GM21447 (cell line): ENCODE measurements around the gene CHST5.

Source experiments
- ATAC-seq: cut with Tn5 transposase; IDR thresholded peaks from one replicate; pipeline ENCODE4 v1.9.1; 2021; ENCODE audit not compliant: unreplicated experiment

Gene CHST5

GRCh38 chr16:75479421-75479990, 56.4 kb downstream of the CHST5 start:
- ATAC-seq = no peak
